Globus pallidus (tissue), 1 donor: ENCODE data around the gene ARMC2.
"Not testable (repeated sequence)": the region's sequence is repeated elsewhere in the genome, so short reads cannot be mapped to it uniquely, and the experiment has no call there.

Experiments used
- DNase-seq: peaks from one replicate; pipeline ENCODE4 v3.0.0-alpha.2; 2015; ENCODE audit warnings: low spot score

Gene ARMC2

GRCh38 chr6:108952776-108953486 is 104.7 kb downstream of the ARMC2 start:
- no peak for DNase-seq

- DNase-seq: no peak
Observed at GRCh38 chr6:108953681-108954080, 105.5 kb downstream of the ARMC2 start.

DNA sequence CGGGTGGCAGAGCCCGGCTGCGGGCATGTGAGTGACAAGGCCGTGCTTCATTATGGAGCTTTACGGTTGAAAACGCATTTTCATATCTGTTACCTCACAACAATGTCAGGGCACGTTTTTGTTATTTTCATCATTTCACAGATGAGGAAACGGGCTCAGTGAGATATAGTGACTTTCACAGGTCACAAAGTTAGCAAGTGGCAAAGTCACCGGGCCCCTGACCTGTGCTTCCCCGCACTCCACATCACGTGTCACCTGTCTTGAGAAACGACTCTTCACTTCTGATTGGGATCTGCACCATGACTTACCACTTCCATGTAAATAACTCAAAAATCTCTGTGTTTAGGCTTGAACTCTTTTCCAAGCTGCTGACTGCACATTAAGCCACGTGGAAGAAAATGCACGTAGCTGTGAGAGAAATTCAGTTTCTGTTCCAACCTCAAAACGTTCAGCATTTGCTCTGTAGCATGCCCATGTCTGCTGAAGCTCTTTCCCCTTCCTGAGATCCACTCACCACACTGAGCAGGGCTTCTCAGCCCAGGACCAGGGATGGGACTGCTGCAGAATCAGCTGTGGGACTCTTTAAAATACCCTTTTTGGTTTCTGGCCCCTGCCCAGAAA is 107.2 kb downstream of the ARMC2 start:
- DNase-seq: no peak

GRCh38 chr6:108957221-108957620 is 109.0 kb downstream of the ARMC2 start:
- DNase-seq: no peak

DNA sequence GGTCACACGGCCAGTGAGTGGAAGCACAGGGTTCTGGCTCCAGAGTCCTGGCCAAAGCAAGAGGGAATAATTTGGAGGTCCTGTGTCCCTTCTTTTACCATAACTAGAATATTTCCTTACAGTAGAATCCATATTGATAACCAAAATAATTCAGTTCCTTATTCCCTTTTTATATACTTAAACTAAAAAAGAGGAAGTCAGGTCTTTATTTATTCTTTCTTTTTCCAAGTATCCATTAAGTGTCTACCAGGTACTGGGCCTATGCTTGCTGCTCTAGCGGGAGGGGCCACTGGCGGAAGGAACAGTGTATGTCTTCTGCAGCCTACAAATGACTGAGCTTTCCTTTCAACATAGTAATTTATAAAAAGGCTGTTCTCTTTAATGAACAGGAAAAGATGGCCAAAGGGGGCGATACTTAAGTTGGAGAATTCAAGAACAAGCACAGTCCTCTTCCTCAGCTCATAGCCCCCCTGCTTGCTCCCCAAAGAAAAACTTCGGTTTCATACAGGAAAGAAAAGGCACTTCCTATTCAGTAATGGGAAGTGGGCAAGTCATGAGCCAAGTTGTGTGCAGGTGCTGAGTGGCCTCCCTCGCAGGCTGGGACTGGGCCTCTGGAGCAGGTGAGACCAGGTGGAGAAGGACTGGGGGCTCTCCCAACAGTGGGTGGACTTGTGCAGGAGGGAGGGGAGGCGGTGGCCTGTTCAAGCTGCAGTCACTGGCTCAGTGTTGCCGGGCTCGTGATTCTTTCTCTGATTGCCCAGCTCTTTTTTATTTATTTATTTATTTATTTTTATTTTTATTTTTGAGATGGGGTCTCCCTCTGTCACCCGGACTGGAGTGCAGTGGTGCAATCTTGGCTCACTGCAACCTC is 110.9 kb downstream of the ARMC2 start:
- no peak for DNase-seq

DNA sequence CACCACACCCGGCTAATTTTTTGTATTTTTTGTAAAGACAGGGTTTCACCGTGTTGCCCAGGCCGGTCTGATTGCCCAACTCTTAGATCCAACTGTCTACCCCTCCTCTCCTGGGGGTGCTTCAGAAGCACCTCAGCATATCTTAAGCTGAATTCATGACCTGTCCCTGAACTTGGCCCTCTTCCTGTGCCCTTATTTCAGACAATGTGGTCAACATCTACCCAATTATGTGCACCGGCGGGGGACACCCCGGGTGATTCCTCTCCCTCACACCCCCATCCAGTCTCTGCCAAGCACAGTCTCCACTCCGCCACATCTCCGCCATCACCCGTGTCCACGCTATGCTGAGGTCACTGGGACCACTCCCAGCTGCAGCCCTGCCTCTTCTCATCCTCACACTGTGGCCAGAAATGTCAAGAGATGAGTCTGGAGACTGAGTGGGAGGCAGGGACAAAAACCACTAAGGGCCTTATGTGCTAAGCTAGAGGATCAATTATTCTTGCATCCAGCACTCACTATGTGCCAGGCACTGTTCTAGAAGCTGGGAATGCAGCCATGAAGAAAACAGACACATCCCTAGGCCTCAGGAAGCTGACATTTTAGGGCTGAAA is 111.9 kb downstream of the ARMC2 start:
- no peak for DNase-seq

DNA sequence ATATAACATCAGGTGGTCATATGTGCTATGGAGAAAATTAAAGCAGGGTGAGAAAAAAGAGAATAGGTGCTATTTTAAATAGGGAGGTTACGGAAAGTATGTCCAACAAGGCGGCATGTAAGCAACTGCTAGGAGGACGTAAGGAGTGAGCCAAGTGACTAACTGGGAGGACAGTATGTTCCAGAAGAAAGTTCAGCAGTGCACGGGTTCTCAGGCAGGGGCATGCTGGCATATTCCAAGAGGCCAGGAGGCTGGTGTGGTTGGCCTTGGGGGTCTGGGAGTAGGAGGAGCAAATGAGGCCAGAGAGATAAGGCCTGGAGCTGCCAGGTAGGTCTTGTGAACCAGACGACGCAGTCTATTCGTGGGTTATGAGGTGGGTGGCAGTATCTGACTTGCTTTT is 112.4 kb downstream of the ARMC2 start:
- no peak for DNase-seq

DNA sequence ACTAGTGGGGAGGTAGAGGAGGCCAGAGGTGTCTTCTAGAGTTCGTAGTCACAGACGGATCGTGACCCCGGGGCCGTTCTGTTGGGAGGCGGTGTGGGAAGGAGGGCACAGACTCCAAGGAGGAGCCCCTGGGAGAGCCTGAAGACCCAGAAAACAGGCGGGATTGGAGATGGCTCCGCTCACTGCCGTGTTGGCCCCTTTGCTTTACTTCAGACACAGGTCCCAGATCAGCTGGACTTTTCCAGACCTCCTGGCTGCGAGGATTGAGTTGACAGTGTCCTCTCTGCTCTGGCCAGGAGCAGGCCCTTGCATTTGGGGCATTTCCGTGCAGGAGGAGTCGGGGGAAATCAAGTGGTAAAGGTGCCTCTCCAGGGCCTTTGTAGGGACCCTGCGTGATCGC is 112.9 kb downstream of the ARMC2 start:
- DNase-seq: no peak

DNA sequence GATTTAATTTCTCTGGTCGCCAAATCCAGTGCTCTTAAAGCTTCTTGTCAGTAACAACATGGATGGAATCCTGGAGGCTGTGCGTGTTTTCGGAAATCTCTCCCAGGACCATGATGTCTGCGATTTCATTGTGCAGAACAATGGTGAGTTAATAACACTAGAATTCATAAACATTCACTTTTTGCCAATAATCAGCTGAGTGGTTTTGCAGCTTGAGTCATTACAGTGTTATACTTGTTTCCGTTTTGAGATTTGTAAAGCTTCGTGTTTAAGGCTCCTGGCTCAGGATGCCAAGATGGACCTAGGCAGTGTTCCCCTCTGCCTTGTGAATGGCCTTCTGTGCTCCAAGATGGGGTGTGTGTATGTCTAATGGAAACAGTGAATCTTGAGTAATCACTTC is 113.8 kb downstream of the ARMC2 start:
- DNase-seq: no peak

DNA sequence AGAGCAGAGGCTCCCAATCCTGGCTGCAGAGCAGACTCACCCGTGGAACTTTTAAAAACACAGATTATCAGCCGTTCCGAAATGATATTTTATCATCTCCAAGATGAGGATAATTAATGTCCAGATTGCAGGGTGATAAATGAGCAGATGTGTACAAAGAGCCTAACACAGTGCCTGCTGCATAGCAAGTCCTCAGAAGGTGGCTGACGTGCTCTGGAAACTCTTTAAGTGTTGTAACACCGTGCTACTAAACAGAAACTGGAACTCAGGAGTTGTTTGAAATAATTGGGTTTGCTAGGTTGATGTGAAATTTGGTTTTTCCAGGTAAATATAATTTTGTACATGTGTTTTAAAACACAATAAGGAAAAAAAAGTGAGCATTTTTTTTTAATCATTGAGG is 118.0 kb downstream of the ARMC2 start:
- no peak for DNase-seq

GRCh38 chr6:108966855-108967755 is 118.9 kb downstream of the ARMC2 start:
- no peak for DNase-seq

GRCh38 chr6:108968325-108969316 is 120.4 kb downstream of the ARMC2 start:
- no peak for DNase-seq

- DNase-seq: no peak
Observed at GRCh38 chr6:108969776-108970175, 121.6 kb downstream of the ARMC2 start.

GRCh38 chr6:108974201-108974600 is 126.0 kb downstream of the ARMC2 start:
- no peak for DNase-seq

DNA sequence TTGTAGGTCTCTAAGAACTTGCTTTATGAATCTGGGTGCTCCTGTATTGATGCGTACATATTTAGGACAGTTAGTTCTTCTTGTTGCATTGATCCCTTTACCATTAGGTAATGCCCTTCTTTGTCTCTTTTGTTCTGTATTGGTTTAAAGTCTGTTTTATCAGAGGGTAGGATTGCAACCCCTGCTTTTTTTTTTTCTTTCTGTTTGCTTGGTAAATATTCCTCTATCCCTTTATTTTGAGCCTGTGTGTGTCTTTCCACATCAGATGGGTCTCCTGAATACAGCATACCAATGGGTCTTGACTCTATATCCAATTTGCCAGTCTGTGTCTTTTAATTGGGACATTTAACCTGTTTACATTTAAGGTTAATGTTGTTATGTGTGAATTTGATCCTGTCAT is 130.4 kb downstream of the ARMC2 start:
- DNase-seq: not testable (repeated sequence)

DNA sequence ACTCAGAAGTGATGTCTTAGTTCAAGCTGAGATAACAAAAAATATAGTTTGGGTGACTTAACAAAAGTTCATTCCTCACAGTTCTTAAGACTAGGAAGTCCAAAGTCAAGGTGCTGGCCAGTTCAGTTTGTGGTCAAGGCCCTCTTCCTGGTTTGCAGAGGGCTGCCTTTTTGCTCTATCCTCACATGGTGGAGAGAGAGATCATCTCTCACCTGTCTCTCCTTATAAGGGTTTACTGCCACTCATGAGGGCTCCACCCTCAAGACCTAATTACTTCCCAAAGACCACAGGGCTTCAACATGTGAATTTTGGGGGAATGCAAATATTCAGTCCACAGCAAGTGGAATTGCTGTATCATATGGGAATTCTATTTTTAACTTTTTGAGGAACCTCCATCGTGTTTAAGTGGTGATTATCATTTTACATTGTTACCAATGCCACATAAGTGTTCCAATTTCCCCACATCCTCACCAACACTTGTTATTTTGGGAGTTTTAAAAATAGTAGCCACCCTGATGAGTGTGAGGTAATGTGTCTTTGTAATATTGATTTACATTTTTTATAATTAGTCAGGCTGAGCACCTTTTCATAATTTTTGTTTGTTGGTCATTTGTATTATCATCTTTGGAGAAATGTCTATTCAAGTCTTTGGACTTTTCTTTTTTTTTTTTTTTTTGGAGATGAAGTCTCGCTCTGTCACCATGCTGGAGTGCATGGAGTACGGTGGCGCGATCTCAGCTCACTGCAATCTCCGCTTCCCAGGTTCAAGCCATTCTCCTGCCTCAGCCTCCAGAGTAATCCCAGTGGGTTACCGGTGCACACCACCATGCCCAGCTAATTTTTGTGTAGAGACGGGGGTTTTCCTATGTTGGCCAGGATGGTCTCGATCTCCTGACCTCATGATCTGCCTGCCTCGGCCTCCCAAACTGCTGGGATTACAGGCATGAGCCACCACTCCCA is 134.2 kb downstream of the ARMC2 start:
- no peak for DNase-seq

DNA sequence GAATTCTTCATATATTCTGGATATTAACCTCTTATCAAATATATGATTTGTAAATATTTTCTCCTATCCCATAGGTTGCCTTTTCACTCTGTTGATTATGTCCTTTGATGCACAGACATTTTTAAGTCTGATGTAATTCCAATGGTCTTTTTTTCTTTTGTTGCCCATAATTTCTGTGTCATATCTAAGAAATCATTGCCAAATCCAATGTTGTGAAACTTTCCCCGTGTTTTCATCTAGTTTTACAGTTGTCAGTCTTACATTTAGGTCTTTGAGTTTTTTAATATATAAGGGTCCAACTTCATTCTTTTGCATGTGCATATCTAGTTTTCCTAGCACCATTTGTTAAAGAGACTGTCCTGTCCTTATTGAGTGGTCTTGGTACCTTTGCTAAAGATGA is 134.9 kb downstream of the ARMC2 start:
- no peak for DNase-seq

DNA sequence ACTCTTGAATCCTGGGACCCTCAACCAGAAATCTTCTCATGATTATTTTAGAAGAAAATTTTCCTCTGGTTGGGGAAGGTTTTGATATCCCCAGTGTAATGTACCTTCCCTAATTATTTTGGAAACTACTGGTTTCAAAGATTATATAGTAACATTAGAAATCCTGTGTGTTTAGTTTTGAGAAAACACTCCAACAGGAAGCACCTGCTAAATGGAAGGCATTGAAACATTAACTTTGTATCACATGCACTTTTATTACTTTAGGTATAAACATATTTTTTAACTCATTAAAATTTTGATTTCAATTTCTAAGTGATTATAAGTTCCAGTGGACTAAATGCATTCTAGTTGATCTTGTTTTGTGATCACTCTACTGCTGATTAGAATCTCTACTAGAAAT is 137.1 kb downstream of the ARMC2 start:
- no peak for DNase-seq

DNA sequence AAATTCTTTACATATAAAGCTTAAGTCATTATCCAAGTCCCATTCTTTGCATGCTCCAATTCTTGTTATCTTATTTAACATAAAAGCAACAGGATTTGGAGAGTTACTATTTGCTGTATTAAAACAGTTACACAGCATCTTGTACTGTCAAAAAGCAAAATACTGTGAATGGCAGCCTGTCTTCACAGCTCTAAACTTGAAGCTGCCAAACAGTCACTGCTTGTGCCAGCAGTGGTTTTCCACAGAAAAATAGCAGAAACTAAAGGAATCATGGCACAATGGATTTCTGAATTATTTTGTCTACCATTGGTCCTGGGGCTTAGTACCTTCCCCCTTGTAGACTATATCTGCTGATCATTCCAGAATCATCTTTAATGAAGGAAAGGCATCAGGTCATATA is 138.9 kb downstream of the ARMC2 start:
- DNase-seq: no peak
